Neutrophil (primary cell): ENCODE data around the gene OPHN1.

Source experiments
- H3K27ac ChIP-seq: fragments of 200-600 bp; sonication (generic); 2 replicates; pipeline ENCODE4 v1.5.1; 2016; ENCODE audit warnings: mild to moderate bottlenecking, moderate library complexity
- H3K27me3 ChIP-seq: fragments of 200-600 bp; sonication (generic); 2 replicates; pipeline ENCODE4 v1.6.0; 2016; ENCODE audit warnings: mild to moderate bottlenecking
- H3K36me3 ChIP-seq: fragments of 200-600 bp; sonication (generic); 2 replicates; pipeline ENCODE4 v1.5.1; 2017
- H3K4me1 ChIP-seq, 2 experiments: fragments of 200-600 bp in 1 of 2; sonication (generic) in 1 of 2; 1 replicate in 1 of 2; 2 replicates in 1 of 2; pipeline versions ENCODE4 v1.5.1 to v1.6.1; 2013 to 2016; ENCODE audit warnings: low read depth in 1 of 2, low read length in 1 of 2, mild to moderate bottlenecking in 1 of 2, moderate library complexity in 1 of 2; ENCODE audit not compliant: control insufficient read depth in 1 of 2, insufficient read depth in 1 of 2
- H3K4me3 ChIP-seq, 2 experiments: fragments of 200-600 bp in 1 of 2; sonication (generic) in 1 of 2; 1 replicate in 1 of 2; 2 replicates in 1 of 2; pipeline ENCODE4 v1.5.1; 2013 to 2016; ENCODE audit warnings: low read depth in 1 of 2, low read length in 1 of 2, mild to moderate bottlenecking in 1 of 2, moderate library complexity in 1 of 2
- H3K9me3 ChIP-seq: fragments of 200-600 bp; sonication (generic); 2 replicates; pipeline ENCODE4 v1.5.1; 2016
- TF ChIP-seq, protein P1 (sequence below): fragments of 200-600 bp; sonication (generic); IDR thresholded peaks from 2 replicates; pipeline ENCODE4 v1.5.1; 2016; ENCODE audit warnings: antibody characterized with exemption

Gene OPHN1

DNA sequence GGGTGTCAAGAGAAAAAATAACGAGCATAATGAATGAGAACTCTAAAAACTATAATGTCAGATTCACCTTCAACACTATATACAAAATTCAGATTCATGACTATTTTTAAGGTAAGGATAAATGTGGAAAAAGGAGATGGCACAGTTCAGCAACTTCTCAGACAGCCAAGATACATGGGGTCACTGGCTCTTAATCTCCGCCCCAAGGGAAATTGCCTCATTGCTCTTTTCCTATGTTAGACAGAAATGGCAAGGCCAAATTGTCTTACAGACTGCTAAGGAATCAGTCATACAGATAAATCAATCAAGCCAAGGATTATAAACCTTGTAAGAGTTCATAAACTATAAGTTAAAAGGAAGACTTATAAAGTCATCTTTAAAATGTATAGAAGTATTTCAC lies 183.4 kb downstream of the OPHN1 start:
- TF ChIP-seq, protein P1, sequence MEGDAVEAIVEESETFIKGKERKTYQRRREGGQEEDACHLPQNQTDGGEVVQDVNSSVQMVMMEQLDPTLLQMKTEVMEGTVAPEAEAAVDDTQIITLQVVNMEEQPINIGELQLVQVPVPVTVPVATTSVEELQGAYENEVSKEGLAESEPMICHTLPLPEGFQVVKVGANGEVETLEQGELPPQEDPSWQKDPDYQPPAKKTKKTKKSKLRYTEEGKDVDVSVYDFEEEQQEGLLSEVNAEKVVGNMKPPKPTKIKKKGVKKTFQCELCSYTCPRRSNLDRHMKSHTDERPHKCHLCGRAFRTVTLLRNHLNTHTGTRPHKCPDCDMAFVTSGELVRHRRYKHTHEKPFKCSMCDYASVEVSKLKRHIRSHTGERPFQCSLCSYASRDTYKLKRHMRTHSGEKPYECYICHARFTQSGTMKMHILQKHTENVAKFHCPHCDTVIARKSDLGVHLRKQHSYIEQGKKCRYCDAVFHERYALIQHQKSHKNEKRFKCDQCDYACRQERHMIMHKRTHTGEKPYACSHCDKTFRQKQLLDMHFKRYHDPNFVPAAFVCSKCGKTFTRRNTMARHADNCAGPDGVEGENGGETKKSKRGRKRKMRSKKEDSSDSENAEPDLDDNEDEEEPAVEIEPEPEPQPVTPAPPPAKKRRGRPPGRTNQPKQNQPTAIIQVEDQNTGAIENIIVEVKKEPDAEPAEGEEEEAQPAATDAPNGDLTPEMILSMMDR = no peak
- H3K27me3 ChIP-seq = no peaks in the 10 kb centered on the region
- no peak overlapping the region for H3K4me3 ChIP-seq
- H3K27ac ChIP-seq = no peak overlapping the region
- no peaks in the 10 kb centered on the region for H3K4me1 ChIP-seq
- no peaks in the 10 kb centered on the region for H3K36me3 ChIP-seq
- H3K9me3 ChIP-seq = no peaks in the 10 kb centered on the region

- Histone ChIP-seq H3K9me3 (no peaks in the 10 kb centered on the region), H3K27me3 (no peaks in the 10 kb centered on the region), H3K4me1 (no peaks in the 10 kb centered on the region), H3K36me3 (no peaks in the 10 kb centered on the region), H3K27ac (no peak overlapping the region), H3K4me3 (no peak overlapping the region)
- TF ChIP-seq, protein P1 = no peak
Observed at GRCh38 chrX:68249401-68249831, 183.9 kb downstream of the OPHN1 start.

DNA sequence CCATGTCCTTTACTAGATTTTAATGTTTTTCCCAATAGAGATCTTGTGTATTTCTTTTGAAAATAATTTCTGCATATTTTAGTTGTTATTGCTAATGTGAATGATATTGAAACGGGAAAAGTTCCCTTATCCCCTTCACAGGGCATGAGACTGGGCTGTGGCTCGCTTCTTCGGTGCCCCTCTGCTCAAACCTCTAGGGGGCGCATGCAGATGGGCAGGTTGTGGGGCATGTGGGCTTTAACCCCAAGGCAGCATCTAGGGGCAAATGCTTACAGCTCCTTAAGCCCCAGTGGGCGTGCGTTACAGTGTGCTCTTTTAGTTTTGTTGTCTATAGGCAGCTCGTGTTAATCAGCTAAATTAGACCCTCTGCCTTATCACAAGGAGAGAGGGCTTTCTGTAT lies 194.7 kb downstream of the OPHN1 start:
- Histone ChIP-seq H3K27ac (no peak overlapping the region), H3K9me3 (no peaks in the 10 kb centered on the region), H3K4me3 (no peak overlapping the region), H3K27me3 (no peaks in the 10 kb centered on the region), H3K36me3 (no peaks in the 10 kb centered on the region), H3K4me1 (no peaks in the 10 kb centered on the region)
- TF ChIP-seq, protein P1 = no peak

GRCh38 chrX:68234171-68234910 lies 199.0 kb downstream of the OPHN1 start:
- H3K4me3 ChIP-seq = no peak overlapping the region
- TF ChIP-seq, protein P1 = no peak
- no peaks in the 10 kb centered on the region for H3K9me3 ChIP-seq
- H3K27ac ChIP-seq = no peak overlapping the region
- no peaks in the 10 kb centered on the region for H3K4me1 ChIP-seq
- no peaks in the 10 kb centered on the region for H3K27me3 ChIP-seq
- no peaks in the 10 kb centered on the region for H3K36me3 ChIP-seq

DNA sequence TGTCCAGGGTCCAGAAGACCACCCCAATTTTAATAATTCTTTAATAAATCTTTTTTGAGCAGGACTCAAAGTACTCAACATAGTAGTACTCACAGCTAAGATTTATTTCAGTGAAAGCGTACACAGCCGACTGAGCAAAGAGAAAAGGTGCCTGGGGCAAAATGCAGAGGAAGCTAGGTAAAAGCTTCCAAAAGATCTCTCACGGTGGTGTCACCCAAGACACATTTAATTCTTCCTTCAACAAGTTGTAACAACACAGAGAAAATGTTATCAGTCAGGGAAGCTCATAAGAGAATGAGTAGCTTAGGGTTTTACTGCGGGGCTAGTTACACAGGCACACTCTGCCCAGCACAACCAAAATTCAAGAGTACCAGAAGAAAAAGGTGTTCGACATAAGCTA lies 201.1 kb downstream of the OPHN1 start:
- Histone ChIP-seq H3K27ac (no peak overlapping the region), H3K9me3 (no peaks in the 10 kb centered on the region), H3K4me1 (no peaks in the 10 kb centered on the region), H3K36me3 (no peaks in the 10 kb centered on the region), H3K27me3 (no peaks in the 10 kb centered on the region), H3K4me3 (no peak overlapping the region)
- TF ChIP-seq, protein P1 = no peak
